Fibroblast of lung (primary cell): ENCODE results near the gene NOS3. TPM values are rescaled to one million over a fixed set of nuclear protein-coding genes. Genes with fewer than 3 reads are reported as not detected.
A peak's percentile ranks its signal among the peaks of the same experiment; 100 is the strongest.

ENCODE experiments used
- DNase-seq, 2 donors: peaks; one replicate each; pipeline versions ENCODE4 v3.0.0 to v3.0.0-alpha.2; 2010; ENCODE audit warnings: low read depth in 2 of 2
- H2AFZ ChIP-seq: 2 replicates; pipeline ENCODE4 v1.5.1; 2012; ENCODE audit warnings: low read length, control low read depth, inconsistent platforms
- H3K27ac ChIP-seq: 2 replicates; pipeline ENCODE4 v1.5.1; 2011; ENCODE audit warnings: low read length, control low read depth; ENCODE audit not compliant: insufficient read depth
- H3K27me3 ChIP-seq: 2 replicates; pipeline ENCODE4 v1.5.1; 2011; ENCODE audit warnings: mild to moderate bottlenecking, low read length; ENCODE audit not compliant: control insufficient read depth, insufficient read depth
- H3K36me3 ChIP-seq: 2 replicates; pipeline ENCODE4 v1.5.1; 2011; ENCODE audit warnings: low read length; ENCODE audit not compliant: control insufficient read depth, insufficient read depth
- H3K4me1 ChIP-seq: 2 replicates; pipeline ENCODE4 v1.5.1; 2011; ENCODE audit warnings: low read length; ENCODE audit not compliant: control insufficient read depth, insufficient read depth; ENCODE audit errors: extremely low read depth
- H3K4me2 ChIP-seq: 2 replicates; pipeline ENCODE4 v1.5.1; 2011; ENCODE audit warnings: low read length, control low read depth; ENCODE audit not compliant: insufficient read depth; ENCODE audit errors: extremely low read depth
- H3K4me3 ChIP-seq, 4 experiments: fragments of 200-600 bp in 1 of 4; sonication (generic) in 1 of 4; replicated peaks in 1 of 4; 2 replicates each; pipeline ENCODE4 v1.5.1; 2011 to 2016; ENCODE audit warnings: low read length in 4 of 4, low read depth in 3 of 4, mild to moderate bottlenecking in 3 of 4, control low read depth in 2 of 4, inconsistent platforms in 1 of 4, mixed read lengths in 1 of 4; ENCODE audit not compliant: insufficient read depth in 1 of 4; ENCODE audit errors: control extremely low read depth in 1 of 4
- H3K79me2 ChIP-seq: 2 replicates; pipeline ENCODE4 v1.5.1; 2012; ENCODE audit warnings: mild to moderate bottlenecking, low read length, inconsistent platforms; ENCODE audit not compliant: control insufficient read depth, insufficient read depth
- H3K9ac ChIP-seq: 2 replicates; pipeline ENCODE4 v1.5.1; 2011; ENCODE audit warnings: mild to moderate bottlenecking, low read length, control low read depth; ENCODE audit not compliant: insufficient read depth
- H3K9me3 ChIP-seq: 2 replicates; pipeline ENCODE4 v1.5.1; 2012; ENCODE audit warnings: low read depth, low read length; ENCODE audit not compliant: control insufficient read depth, insufficient read depth
- H4K20me1 ChIP-seq: 2 replicates; pipeline ENCODE4 v1.5.1; 2011; ENCODE audit warnings: low read length; ENCODE audit not compliant: control insufficient read depth, insufficient read depth; ENCODE audit errors: extremely low read depth
- CTCF ChIP-seq, 2 donors: IDR thresholded peaks in 1 of 2; conservative IDR thresholded peaks in 1 of 2; 1 replicate in 1 of 2; 2 replicates in 1 of 2; pipeline ENCODE4 v1.5.1; 2011 to 2012; ENCODE audit warnings: low read length in 2 of 2, control low read depth in 1 of 2, inconsistent platforms in 1 of 2, low read depth in 1 of 2, mild to moderate bottlenecking in 1 of 2
- EZH2 ChIP-seq: IDR thresholded peaks from 2 replicates; pipeline ENCODE4 v1.5.1; 2012; ENCODE audit warnings: low read length, control low read depth, mild to moderate bottlenecking; ENCODE audit errors: missing control alignments
- polyA plus RNA-seq, 2 donors: library from polyadenylated mRNA; depleted of rRNA in 1 of 2; stranded (reverse) in 1 of 2; unstranded in 1 of 2; fragments of >200 nt; gene quantifications; 2 replicates each; pipeline ENCODE4 v1.2.1, GENCODE V29; 2011 to 2012; ENCODE audit warnings: missing spikeins in 1 of 2
- total RNA-seq: library from RNA; depleted of rRNA; stranded (reverse); fragments of >200 nt; gene quantifications from 2 replicates; pipeline ENCODE4 v1.2.1, GENCODE V29; 2014

Gene NOS3
- total and polyA plus RNA-seq, 2 donors (not counting 1 experiment from before 2014, with no cell fraction given) = 0.12 to 0.50 TPM

- Histone ChIP-seq H3K4me3 (no peak overlapping the region), H3K27me3 (no peaks in the 10 kb centered on the region), H3K4me2 (no peak overlapping the region), H3K79me2 (no peaks in the 10 kb centered on the region), H3K9ac (no peak overlapping the region), H3K27ac (no peak overlapping the region), H4K20me1 (no peaks in the 10 kb centered on the region), H3K36me3 (peaks cover 2% of the 10 kb centered on the region), H3K9me3 (no peaks in the 10 kb centered on the region), H2AFZ (no peak overlapping the region), H3K4me1 (peaks cover 8% of the 10 kb centered on the region)
- DNase-seq = peak; percentile 74 to 95
- no peak for TF ChIP-seq EZH2
Observed at GRCh38 chr7:151046603-151047573, 56.1 kb downstream of the NOS3 start.

GRCh38 chr7:151047976-151048815 is 57.4 kb downstream of the NOS3 start, which contains the start of gene ASIC3:
Gene ASIC3, plus strand, starts transcription at chr7:151048531. Its CDS starts 355 bp downstream, at chr7:151048886.
- Histone ChIP-seq H3K79me2 (no peaks in the 10 kb centered on the region), H3K4me3 (no peak within 1 kb of the TSS), H2AFZ (no peak within 1 kb of the TSS), H3K4me1 (peaks cover 8% of the 10 kb centered on the region), H3K9ac (no peak within 1 kb of the TSS), H3K9me3 (no peaks in the 10 kb centered on the region), H4K20me1 (no peaks in the 10 kb centered on the region), H3K4me2 (no peak within 1 kb of the TSS), H3K27me3 (no peaks in the 10 kb centered on the region), H3K27ac (no peak within 1 kb of the TSS), H3K36me3 (peaks cover 2% of the 10 kb centered on the region)
- DNase-seq = no peak
- TF ChIP-seq EZH2 = no peak
- TF ChIP-seq CTCF (conservative IDR thresholded peaks at IDR 0.05 in 1 of 2, IDR thresholded peaks at IDR 0.05 in 1 of 2; ENCODE audit: low read depth in 1 of 2, low read length in 2 of 2) = no peak

- Histone ChIP-seq H3K27ac (no peak overlapping the region), H2AFZ (no peak overlapping the region), H3K27me3 (no peaks in the 10 kb centered on the region), H3K4me1 (peaks cover 8% of the 10 kb centered on the region), H3K9me3 (no peaks in the 10 kb centered on the region), H4K20me1 (no peaks in the 10 kb centered on the region), H3K4me2 (no peak overlapping the region), H3K4me3 (no peak overlapping the region), H3K79me2 (no peaks in the 10 kb centered on the region), H3K9ac (no peak overlapping the region), H3K36me3 (peaks cover 2% of the 10 kb centered on the region)
- no peak for TF ChIP-seq EZH2
- TF ChIP-seq CTCF (conservative IDR thresholded peaks at IDR 0.05 in 1 of 2, IDR thresholded peaks at IDR 0.05 in 1 of 2; ENCODE audit: low read depth in 1 of 2, low read length in 2 of 2) = no peak
- DNase-seq = no peak
Observed at GRCh38 chr7:151048911-151049463, 58.2 kb downstream of the NOS3 start.
